ENCODE measurements around the gene TBC1D1. TPM values are rescaled to one million over a fixed set of nuclear protein-coding genes. Genes with fewer than 3 reads are reported as not detected.

The TBC1D1 gene
- total and polyA plus RNA-seq, 2 experiments from 2014 or later = 53.9 to 151 TPM

GRCh38 chr4:38157592-38157991 is 266.7 kb downstream of the TBC1D1 start:
- peaks cover 18% of the 10 kb centered on the region for H3K4me1 Mint-ChIP-seq
- H3K36me3 Mint-ChIP-seq (ENCODE audit: low read depth) = no peaks in the 10 kb centered on the region
- no peaks in the 10 kb centered on the region for H3K27me3 ChIP-seq (ENCODE audit: insufficient read depth)
- H3K9me2 ChIP-seq (ENCODE audit: insufficient read depth) = peaks cover 19% of the 10 kb centered on the region; the same call in 1 of the 2 replicates
- no peak overlapping the region for H3K4me3 Mint-ChIP-seq
- TF ChIP-seq STAT1 (IDR thresholded peaks at IDR 0.05; ENCODE audit: unreplicated experiment) (no peak), ETS1 (IDR thresholded peaks at IDR 0.05) (no peak), ZNF462 (CRISPR knock-in tag; IDR thresholded peaks at IDR 0.05) (no peak), ZNF331 (CRISPR knock-in tag; IDR thresholded peaks at IDR 0.05; ENCODE audit: low read depth) (no peak), EZH2phosphoT487 (IDR thresholded peaks at IDR 0.05; ENCODE audit: unreplicated experiment) (no peak), NANOG (IDR thresholded peaks at IDR 0.05; ENCODE audit: borderline replicate concordance) (no peak), EZH2 (IDR thresholded peaks at IDR 0.05; ENCODE audit: low read depth, unreplicated experiment) (no peak), CREB1 (CRISPR knock-in tag; IDR thresholded peaks at IDR 0.05; ENCODE audit: low read depth) (no peak), ZNF114 (CRISPR knock-in tag; IDR thresholded peaks at IDR 0.05) (no peak), REST (IDR thresholded peaks at IDR 0.05; ENCODE audit: unreplicated experiment) (no peak), CTCF (conservative IDR thresholded peaks at IDR 0.05; ENCODE audit: low read depth in 2 of 2) (no peak)
- no peak overlapping the region for H3K4me3 ChIP-seq
- H3K36me3 ChIP-seq (ENCODE audit: insufficient read depth) = no peaks in the 10 kb centered on the region
- no peaks in the 10 kb centered on the region for H3K4me1 ChIP-seq (ENCODE audit: insufficient read depth)
- no peaks in the 10 kb centered on the region for H3K27me3 Mint-ChIP-seq (ENCODE audit: insufficient read depth, low read depth, poor library complexity)
- H3K4me2 ChIP-seq = no peak overlapping the region
- H4K20me1 ChIP-seq (replicated peaks; ENCODE audit: insufficient read depth) = no peaks in the 10 kb centered on the region
- H3K79me2 ChIP-seq (replicated peaks; ENCODE audit: insufficient read depth) = no peaks in the 10 kb centered on the region
- no peak overlapping the region for H3K27ac Mint-ChIP-seq
- H3F3A ChIP-seq (replicated peaks; ENCODE audit: low read depth) = no peaks in the 10 kb centered on the region
- ATAC-seq = no peak
- H2AFZ ChIP-seq = no peak overlapping the region
- DNase-seq (ENCODE audit: low spot score) = no peak
- H3K9me3 Mint-ChIP-seq = no peaks in the 10 kb centered on the region
- H3K27ac ChIP-seq (ENCODE audit: low read depth) = no peak overlapping the region

All from GM23338 (cell line).